ENCODE results near the gene RBM48. TPM values are rescaled to one million over a fixed set of nuclear protein-coding genes. Genes with fewer than 3 reads are reported as not detected.

The RBM48 gene
- total RNA-seq, 3 donors from 2014 or later (not counting 1 experiment from before 2014, with no cell fraction given) = 32.2 to 42.4 (median 35.7) TPM

DNA sequence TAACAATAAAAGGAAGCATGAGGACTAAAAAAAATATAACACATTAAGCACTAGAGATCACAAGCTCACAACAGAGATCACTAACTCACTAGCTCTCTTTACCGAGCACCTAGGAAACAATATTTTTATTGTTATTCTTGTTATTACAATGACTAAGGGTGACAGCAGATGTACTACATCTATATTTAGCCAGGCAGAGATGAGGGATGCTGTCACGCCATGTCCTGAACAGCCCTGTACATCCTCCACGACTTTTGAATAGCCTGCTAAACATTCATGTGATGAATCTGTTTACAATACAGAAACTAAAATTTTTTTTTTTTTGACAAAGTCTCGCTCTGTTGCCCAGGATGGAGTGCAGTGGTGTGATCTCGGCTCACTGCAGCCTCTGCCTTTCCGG, 38.9 kb downstream of the RBM48 start:
- ATAC-seq = no peak
- Histone ChIP-seq H3K9me3 (ENCODE audit: control insufficient read depth, insufficient read depth, low read length) (no peaks in the 10 kb centered on the region), H3K27ac (ENCODE audit: low read length) (no peak overlapping the region), H3K4me1 (ENCODE audit: control insufficient read depth, insufficient read depth, low read length) (no peaks in the 10 kb centered on the region), H3K27me3 (ENCODE audit: control insufficient read depth, insufficient read depth, low read length) (no peaks in the 10 kb centered on the region), H3K4me3 (ENCODE audit: low read length) (no peak overlapping the region), H3K36me3 (ENCODE audit: control insufficient read depth, insufficient read depth, low read length) (peaks cover 65% of the 10 kb centered on the region)
- 97% methylated on average over 5 of the region's 6 CpGs for WGBS (ENCODE audit: insufficient coverage)
- Mint-ChIP-seq H3K9me3 (no peaks in the 10 kb centered on the region), H3K36me3 (peaks cover 14% of the 10 kb centered on the region), H3K27ac (no peak overlapping the region), H3K4me1 (no peaks in the 10 kb centered on the region), H3K27me3 (ENCODE audit: low read depth in 2 of 2) (no peaks in the 10 kb centered on the region), H3K4me3 (no peak overlapping the region)
- no peak for DNase-seq
- TF ChIP-seq, protein P1, sequence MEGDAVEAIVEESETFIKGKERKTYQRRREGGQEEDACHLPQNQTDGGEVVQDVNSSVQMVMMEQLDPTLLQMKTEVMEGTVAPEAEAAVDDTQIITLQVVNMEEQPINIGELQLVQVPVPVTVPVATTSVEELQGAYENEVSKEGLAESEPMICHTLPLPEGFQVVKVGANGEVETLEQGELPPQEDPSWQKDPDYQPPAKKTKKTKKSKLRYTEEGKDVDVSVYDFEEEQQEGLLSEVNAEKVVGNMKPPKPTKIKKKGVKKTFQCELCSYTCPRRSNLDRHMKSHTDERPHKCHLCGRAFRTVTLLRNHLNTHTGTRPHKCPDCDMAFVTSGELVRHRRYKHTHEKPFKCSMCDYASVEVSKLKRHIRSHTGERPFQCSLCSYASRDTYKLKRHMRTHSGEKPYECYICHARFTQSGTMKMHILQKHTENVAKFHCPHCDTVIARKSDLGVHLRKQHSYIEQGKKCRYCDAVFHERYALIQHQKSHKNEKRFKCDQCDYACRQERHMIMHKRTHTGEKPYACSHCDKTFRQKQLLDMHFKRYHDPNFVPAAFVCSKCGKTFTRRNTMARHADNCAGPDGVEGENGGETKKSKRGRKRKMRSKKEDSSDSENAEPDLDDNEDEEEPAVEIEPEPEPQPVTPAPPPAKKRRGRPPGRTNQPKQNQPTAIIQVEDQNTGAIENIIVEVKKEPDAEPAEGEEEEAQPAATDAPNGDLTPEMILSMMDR (IDR thresholded peaks at IDR 0.05) = no peak
- intact Hi-C loops (cut with micrococcal nuclease) = no loop called here

DNA sequence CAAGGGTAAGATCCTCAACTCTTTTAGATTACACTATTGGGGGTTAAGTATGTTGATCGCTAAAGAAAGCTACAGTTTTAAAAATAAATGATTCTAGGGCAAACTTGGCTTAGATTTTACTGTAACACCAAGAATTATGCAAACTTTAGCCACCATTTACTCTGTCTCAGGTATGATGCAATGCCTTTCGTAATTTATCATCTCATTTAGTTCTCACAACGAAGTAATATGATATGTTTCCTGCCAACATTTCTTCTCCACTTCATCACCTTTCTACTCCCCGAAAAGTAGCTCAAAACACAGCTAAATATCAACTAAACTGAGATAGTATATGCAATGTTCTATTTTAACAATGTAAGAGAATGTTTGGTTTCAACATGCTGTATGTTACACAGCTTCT, 40.5 kb downstream of the RBM48 start:
- no peak overlapping the region for H3K4me3 Mint-ChIP-seq
- WGBS (ENCODE audit: insufficient coverage) = 100% methylated on average over 2 of the region's 4 CpGs
- H3K9me3 Mint-ChIP-seq = no peaks in the 10 kb centered on the region
- H3K27ac Mint-ChIP-seq = no peak overlapping the region
- no peak overlapping the region for H3K27ac ChIP-seq (ENCODE audit: low read length)
- peaks cover 71% of the 10 kb centered on the region for H3K36me3 ChIP-seq (ENCODE audit: control insufficient read depth, insufficient read depth, low read length)
- H3K9me3 ChIP-seq (ENCODE audit: control insufficient read depth, insufficient read depth, low read length) = no peaks in the 10 kb centered on the region
- ATAC-seq (no peak), DNase-seq (no peak)
- intact Hi-C loops (cut with micrococcal nuclease) = no loop called here
- peaks cover 11% of the 10 kb centered on the region for H3K36me3 Mint-ChIP-seq
- no peak overlapping the region for H3K4me3 ChIP-seq (ENCODE audit: low read length)
- peaks cover 2 to 3% of the 10 kb centered on the region in 2 donors for H3K4me1 Mint-ChIP-seq
- H3K27me3 ChIP-seq (ENCODE audit: control insufficient read depth, insufficient read depth, low read length) = no peaks in the 10 kb centered on the region
- TF ChIP-seq, protein P1 (IDR thresholded peaks at IDR 0.05) = no peak
- no peaks in the 10 kb centered on the region for H3K27me3 Mint-ChIP-seq (ENCODE audit: low read depth in 2 of 2)
- no peaks in the 10 kb centered on the region for H3K4me1 ChIP-seq (ENCODE audit: control insufficient read depth, insufficient read depth, low read length)

DNA sequence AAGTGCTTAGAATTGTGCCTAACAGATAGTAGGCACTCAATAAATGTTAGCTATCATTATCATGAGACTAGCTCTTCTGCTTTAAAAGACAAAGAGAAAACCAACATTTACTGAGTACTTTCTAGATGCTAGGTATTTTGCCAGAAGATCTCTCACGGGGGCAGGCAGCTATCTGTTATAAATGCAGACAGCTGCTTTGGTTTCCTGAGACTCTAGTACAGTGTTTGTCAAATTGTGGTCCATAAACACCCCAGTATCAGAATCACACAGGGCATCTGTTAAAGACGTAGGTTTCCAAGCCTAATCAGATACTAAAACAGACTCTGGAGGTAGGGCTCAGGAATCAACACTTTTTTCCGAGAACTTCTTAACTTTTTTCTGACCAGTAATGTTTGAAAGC, 47.7 kb downstream of the RBM48 start:
- no peaks in the 10 kb centered on the region for H3K4me1 ChIP-seq (ENCODE audit: control insufficient read depth, insufficient read depth, low read length)
- peak overlapping the region in 1 of 2 donors; percentile 14 for H3K27ac Mint-ChIP-seq
- no peaks in the 10 kb centered on the region for H3K9me3 Mint-ChIP-seq
- no peak overlapping the region for H3K27ac ChIP-seq (ENCODE audit: low read length)
- peaks cover 15 to 20% of the 10 kb centered on the region in 2 donors for H3K4me1 Mint-ChIP-seq
- H3K27me3 Mint-ChIP-seq (ENCODE audit: low read depth in 2 of 2) = no peaks in the 10 kb centered on the region
- H3K36me3 ChIP-seq (ENCODE audit: control insufficient read depth, insufficient read depth, low read length) = peaks cover 75% of the 10 kb centered on the region
- no peak overlapping the region for H3K4me3 Mint-ChIP-seq
- no peaks in the 10 kb centered on the region for H3K9me3 ChIP-seq (ENCODE audit: control insufficient read depth, insufficient read depth, low read length)
- TF ChIP-seq, protein P1 (IDR thresholded peaks at IDR 0.05) = no peak
- H3K36me3 Mint-ChIP-seq = peaks cover 20% of the 10 kb centered on the region
- no peak for ATAC-seq
- no peaks in the 10 kb centered on the region for H3K27me3 ChIP-seq (ENCODE audit: control insufficient read depth, insufficient read depth, low read length)
- DNase-seq = no peak
- intact Hi-C loops (cut with micrococcal nuclease) = no loop called here
- WGBS (ENCODE audit: insufficient coverage) = 100% methylated on average over 3 of the region's 3 CpGs
- H3K4me3 ChIP-seq (ENCODE audit: low read length) = no peak overlapping the region

DNA sequence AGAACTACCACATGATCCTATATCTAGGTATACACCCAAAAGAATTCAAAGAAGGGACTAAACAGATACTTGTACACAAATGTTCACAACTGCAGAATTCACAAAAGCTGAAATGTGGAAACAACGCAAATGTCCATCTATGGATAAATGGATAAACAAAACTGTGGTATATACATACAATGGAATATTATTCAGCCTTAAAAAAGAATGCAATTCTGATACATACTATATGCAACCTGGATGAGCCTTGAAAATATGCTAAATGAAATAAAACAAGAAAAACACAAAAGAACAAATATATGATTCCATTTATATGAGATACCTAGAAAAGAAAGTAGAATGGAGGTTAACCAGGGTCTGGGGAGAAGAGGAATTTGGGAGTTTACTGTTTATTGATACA, 54.4 kb downstream of the RBM48 start:
- no peaks in the 10 kb centered on the region for H3K27me3 Mint-ChIP-seq (ENCODE audit: low read depth in 2 of 2)
- peaks cover 50 to 53% of the 10 kb centered on the region in 2 donors for H3K4me1 Mint-ChIP-seq
- WGBS (ENCODE audit: insufficient coverage) = no CpG with 5 or more reads among the region's 1 CpG
- H3K27ac ChIP-seq (ENCODE audit: low read length) = no peak overlapping the region
- H3K36me3 ChIP-seq (ENCODE audit: control insufficient read depth, insufficient read depth, low read length) = peaks cover 21% of the 10 kb centered on the region
- TF ChIP-seq, protein P1 (IDR thresholded peaks at IDR 0.05) = no peak
- intact Hi-C loops (cut with micrococcal nuclease) = no loop called here
- no peaks in the 10 kb centered on the region for H3K9me3 ChIP-seq (ENCODE audit: control insufficient read depth, insufficient read depth, low read length)
- no peaks in the 10 kb centered on the region for H3K9me3 Mint-ChIP-seq
- H3K4me3 ChIP-seq (ENCODE audit: low read length) = no peak overlapping the region
- H3K27me3 ChIP-seq (ENCODE audit: control insufficient read depth, insufficient read depth, low read length) = no peaks in the 10 kb centered on the region
- ATAC-seq (no peak), DNase-seq (no peak)
- H3K4me3 Mint-ChIP-seq = no peak overlapping the region
- peaks cover 6% of the 10 kb centered on the region for H3K36me3 Mint-ChIP-seq
- peak overlapping the region in 1 of 2 donors; percentile 12 for H3K27ac Mint-ChIP-seq
- peaks cover 10% of the 10 kb centered on the region for H3K4me1 ChIP-seq (ENCODE audit: control insufficient read depth, insufficient read depth, low read length)

Measured in natural killer cell (primary cell).